HK-2 (cell line): ENCODE results near the gene POC1A.

ENCODE experiments used
- DNase-seq: peaks from one replicate; pipeline ENCODE4 v3.0.0-alpha.2; 2018; ENCODE audit not compliant: unreplicated experiment

POC1A gene

DNA sequence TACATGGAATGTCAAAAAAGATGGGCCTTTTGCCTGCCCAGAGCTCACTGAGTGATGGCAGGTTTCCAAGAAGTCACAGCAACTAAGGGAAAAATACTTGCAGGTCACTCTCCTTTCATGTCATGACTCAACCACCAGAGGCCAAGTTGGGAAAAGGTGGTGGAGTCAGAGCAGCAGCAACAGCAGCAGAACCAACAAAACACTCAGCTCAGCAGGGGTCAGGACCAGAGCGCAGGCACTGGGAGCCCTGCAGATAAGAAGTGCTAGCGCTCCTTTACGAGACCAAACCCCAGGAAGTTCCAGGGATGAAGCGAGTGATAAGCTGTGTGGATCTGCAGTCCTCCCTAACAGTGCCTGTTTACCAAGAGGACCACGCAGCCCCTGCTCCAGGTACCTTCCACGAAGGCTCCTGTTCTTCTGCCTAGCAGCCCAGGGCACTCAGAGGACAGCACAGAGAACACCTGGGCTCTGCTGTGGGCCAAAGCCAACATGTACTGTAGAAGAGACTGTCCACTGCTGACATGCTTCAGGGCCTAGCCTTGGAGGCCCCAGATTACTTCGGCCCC, 26.0 kb downstream of the POC1A start:
- DNase-seq, result peak; percentile 41

DNA sequence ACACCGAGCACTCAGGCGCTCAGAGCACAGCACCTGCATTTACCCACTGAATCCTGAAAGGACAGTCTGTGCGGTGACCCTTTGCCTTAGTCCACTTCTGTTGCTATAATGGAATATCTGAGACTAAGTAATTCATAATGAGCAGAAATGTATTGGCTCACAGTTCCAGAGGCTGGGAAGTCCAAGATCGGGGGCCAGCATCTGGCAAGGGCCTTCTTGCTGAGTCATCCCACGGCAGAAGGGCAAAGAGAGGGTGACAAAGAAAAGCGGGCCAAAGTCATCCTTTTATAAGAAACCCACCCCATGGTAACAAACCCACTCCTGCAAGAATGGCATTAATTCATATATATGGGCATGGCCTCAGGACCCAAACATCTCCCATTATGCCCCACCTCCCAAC, 27.7 kb downstream of the POC1A start:
- DNase-seq, result no peak

DNA sequence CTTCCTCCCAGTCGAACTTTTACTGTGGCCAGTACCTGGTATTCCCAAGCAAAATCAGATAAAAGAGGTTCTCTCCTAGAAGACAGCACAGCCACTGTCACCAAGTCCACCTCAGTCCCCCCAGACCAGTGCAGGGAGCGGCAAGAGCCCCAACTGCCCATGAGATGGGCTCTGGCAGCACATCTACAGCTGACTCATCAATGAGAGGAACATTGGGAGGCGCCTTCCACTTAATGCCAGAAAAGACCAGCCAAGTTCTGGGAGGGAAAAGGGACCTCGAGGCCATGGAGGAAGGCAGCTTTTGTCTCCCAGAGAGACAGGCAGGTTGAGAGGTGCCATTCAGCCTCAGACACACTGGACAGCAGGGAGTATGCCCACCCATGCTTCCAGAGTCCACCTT, 28.2 kb downstream of the POC1A start:
- no peak for DNase-seq

DNA sequence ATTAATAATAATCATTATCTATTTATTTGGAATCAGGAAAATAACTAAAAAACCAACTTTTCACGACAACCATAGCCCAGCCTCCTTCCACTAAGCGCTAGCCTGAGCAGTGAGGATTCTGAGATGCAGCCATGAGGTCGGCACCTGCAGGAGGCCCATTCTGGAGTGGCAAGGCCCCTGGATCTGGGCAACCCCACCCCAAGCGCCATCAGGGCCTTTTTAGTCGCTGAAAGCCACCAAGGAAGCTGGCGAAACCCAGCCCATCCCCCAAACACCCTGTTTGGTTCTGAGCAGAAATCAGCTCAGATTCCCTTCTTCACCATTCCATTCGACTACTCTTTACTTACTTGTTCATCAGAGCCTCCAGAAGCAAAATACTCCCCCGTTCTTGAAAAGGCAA, 29.5 kb downstream of the POC1A start:
- no peak for DNase-seq

DNA sequence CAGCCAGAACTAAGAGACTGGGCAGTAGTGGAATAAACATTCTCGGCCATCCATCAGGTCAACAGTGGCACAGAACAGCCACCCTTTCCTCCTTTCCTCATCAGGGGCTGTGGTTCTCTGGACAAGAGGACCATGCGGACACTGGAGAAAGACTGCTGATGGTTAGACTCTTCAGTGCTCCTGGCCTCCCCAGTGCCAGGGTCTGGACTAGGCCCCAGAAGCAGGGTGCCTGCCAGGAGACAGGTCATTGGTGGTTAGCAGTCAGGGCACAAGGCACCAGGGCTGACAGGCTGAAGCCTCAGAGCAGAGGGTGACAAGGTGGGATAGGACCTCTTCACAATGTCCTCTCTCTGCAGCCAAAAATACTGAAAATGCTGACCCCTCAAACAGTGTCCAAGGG, 30.1 kb downstream of the POC1A start:
- DNase-seq, result no peak

DNA sequence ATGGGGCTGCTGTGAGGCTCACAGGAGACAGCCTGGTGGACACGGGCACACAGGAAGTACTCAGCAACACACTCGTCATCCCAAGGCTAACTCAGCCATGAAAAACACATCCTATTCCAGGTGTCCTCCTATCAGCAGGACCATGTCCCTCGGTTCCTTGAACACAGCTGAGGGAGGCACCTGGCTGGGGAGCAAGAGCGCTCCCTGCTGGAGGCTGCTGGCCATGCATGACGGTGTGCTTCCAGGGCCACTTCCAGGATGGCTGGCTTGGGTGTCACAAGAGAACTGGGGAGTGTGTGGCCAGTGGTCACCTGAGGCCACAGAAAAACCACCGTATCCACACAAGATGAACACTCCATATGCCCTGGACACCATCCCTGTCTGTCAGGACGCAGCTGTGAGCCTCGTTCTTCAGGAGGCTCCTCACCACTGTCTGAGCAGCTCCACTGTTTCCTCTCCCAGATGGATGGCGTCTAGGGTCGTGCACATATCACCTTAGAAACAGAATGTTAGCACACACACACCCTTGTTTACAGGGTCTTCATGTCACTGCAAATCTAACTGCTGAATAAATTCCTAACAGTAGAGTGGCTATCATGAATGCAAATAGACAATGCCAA, 31.0 kb downstream of the POC1A start:
- DNase-seq, result peak; percentile 73

DNA sequence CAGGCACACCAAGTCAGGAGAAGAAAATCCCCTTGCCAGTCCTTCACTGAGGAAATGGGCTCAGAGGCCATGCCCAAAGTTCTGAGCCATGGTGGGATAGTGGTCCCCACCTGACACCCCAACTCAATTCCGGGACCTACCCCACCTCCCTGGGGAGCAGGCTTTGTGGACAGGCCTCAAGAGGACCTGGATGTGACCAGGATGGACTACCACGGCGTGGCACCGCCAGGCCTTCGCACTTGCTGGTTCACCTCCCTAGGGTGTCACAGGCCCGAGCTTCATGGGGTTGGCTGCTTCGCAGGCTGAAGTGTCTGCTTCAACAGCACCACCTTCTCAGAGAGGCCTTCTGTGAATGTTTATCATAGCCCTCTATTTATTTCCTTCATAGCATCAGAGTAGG, 31.7 kb downstream of the POC1A start:
- no peak for DNase-seq

DNA sequence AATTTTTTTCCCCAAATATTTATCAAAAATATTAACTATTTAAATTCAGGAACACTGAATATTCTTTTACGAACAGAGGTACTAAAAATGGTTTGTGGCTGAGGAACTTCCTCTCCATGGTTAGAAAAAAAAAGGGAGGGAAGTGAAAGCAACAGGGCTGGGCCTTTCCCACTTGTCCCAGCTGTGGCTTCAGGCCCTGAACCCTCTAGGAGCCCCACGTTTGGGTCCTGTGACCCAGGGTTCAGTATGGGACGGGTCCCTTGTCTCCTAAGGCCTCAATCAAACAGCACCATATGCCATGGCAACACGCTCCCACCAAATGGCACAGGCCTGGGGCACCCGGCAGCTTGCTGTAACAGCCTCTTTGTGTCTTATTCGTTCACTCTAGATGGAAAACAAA, 32.4 kb downstream of the POC1A start:
- DNase-seq, result no peak

DNA sequence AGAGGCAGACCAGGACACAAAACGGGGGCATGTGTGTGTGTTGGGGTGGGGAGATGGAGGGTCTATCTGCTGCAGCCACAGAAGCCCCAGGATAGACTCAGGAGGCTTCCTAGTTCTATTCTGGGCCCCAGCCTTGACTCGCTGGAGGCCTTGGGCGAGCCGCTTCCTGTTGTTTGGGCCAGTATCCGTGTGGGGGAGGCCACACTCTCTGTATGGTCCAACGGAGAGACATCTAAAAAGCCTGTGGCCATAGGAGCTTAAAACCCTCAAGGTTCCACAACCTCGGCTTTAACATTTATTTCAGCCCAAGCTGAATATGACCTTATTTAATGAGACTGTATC, 32.8 kb downstream of the POC1A start:
- no peak for DNase-seq

DNA sequence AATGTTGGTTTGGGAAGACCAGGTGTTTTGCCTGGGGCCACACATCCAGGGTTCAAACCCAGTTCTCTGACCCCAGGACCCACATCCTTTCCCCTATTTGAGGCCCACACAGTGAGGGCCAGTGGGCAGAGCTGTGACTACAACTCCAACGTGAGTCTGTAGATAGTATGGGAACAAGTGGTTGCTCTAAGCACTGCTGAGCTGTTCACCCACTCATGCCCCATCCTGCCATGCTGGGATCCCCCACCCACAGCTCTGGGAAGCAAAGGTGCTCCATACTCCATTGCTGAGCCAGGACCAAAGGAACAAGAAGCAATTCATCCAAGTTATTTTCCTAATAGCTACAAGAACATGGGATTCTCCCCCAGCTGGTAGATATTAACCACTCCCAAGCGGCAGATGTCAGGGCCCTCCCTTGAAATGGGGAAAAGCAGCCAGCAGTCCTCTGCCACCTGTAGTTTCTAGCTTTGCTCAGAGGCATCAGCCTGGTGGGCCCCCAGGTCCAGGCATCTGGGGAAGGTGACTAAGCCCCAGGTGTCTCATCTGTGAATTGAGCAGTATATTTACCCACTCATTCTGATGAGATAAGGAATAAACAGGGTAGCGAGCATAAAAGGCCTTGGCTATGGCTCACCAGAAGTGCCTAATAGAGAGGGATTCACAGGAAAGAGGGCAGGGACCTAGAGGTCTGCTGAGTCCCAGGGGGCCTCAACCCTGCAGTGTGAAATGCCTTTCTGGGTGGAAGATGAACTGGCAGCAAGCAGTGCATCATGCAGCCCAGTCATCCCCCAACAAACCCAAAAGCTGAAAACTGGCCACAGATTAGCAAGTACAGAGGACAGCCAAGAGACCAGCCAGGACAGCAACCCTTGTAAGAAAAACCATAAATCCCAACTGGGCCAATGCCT, 33.4 kb downstream of the POC1A start:
- no peak for DNase-seq

DNA sequence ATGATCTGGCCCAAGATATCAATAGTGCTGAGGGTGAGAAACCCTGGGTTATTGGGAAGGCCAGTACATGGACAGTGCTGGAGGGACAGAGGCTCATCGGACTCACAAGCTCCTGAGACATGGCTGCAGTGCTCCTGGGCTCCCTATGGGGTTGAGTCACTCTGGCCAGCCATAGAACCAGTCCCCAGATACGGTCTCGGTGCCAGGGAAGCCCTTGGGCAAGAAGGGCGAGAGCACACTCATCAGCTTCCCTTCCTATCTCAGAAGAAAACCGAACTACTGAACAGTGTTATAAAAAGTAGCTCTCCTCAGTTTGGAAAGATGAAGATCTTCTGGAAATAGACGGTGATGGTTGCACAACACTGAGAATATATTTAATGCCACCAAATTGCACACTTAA, 34.4 kb downstream of the POC1A start:
- DNase-seq, result no peak

DNA sequence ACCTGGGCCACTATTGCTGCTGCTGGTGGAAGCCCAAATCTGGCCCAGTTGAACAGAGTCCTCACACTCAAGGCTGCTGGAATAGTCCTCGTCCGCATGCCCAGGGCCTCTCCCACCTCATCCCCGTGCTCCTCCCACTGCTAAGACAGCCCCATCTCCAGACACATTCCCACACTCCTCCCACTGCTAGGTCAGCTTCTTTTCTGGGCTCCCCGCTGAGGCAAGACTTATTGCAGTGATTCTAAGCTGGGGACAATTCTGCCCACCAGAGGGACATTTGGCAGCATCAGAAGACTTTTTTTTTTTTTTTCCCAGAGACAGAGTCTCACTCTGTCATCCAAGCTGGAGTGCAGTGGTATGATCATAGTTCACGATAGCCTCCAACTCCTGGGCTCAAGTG, 35.1 kb downstream of the POC1A start:
- no peak for DNase-seq

DNA sequence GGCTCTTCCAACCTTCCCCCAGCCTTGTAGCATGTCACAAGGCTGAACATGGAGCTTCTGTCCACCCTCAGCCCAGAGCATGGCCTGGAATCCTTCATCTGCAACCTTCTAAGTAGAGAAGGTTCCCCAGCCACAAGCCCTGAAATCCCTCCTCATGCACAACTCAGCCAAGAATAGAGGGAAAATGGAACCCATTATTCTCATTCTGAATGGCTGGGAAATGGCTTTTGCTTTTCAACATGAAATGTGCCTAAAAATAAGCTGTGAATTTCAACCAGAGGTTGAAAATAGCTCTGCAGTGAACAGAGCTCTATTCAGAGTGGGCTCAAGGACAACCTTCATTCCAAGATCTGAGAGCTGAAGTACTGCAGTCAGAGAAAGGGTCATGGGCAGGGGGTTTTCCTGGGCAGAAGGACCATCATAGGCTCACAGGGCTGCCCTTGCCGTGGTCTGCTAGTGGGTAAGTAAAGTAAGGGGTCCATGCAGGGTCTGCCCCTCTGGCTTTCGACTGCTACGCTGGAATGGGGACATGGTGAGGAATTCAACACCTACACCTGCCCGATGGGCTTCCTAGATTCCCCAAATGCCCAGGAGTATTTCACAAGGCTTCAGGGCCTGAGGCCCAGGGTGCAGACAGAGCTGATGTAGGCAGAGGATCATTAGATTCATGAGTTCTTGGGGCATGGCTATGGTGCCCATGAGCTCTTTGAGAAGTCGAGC, 35.9 kb downstream of the POC1A start:
- no peak for DNase-seq

DNA sequence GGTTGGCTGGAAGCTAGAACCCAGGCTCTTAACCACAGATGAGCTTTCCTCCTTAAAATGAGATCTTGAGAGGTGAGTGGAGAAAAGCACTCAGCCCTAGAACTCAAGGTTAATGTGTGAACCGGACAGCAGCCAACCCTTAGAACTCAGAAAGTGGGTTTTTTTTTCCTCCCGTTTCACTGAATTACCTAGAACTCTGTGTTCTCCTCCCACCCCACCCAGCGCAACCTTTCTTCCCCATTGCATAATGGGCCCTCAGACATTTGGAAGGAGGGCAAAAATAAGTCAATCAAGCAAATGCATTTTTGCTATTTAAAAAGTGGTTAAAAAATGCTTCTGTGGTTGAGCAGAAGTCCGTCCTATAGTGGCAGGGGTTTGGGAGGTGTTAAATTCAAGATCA, 36.7 kb downstream of the POC1A start:
- no peak for DNase-seq

DNA sequence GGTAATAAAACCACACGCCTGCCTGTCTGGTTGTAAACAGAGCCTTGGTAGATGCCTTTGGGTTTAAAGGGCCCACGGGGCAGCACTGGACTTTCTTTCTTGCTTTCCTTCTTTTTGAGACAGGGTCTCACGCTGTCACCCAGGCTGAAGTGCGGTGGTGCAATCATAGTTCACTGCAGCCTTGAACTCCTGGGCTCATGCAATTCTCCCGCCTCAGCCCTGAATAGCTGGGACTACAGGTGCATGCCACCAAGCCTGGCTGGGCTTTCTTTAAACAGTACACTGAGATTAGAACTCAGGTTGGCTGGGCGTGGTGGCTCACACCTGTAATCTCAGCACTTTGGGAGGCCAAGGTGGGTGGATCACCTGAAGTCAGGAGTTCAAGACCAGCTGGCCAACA, 42.2 kb downstream of the POC1A start:
- no peak for DNase-seq

DNA sequence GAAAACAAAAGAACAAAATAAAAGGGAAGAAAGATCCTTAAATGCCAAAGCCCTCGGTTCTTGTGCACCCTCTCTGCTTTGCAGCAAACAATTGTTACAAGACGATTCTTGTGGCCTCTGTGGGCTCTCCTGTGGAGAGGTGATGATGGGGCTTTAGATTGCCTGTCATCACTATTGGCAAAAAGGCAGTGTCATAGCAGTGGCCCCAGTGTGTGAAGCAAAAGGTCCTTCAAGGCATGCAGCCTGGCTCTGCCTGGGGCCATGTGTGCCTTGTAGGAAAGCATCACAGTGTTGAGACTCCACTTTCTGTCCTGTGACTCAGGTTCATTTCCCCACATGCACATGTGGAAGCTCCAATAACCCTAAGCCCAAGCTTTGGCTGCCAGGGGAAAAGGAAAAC, 43.7 kb downstream of the POC1A start:
- DNase-seq, result no peak

DNA sequence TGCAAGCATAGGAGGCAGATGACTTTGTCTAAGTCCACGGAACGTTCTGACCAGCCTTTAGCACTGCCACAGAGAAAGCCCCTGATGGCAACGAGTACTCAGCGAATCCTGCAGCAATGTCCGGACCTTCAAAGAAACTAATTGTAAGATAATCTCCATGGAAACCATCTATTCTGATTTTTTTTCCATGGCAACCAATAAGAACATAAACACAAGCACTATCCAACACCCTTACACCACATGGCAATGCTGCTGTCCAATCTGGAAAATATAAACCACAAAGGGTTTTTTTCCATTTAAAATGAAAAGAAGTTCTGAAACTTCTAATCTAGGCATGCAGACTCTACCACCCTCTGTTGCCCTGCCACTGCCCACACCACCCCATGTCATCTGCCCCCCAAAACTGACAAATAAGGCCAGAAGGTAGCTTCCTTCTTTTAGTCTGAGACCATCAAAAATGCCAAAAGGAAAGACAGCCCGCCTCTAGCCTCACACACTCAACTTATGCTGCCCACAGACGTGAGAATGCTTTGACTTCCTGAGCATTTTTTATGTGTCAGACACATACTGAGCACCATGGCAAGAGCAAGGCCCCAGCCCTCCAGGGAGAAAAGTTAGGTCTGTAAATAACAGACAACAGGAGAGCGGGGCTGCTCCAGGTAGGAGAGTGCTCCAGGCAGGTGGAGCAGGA, 44.5 kb downstream of the POC1A start:
- DNase-seq, result no peak

DNA sequence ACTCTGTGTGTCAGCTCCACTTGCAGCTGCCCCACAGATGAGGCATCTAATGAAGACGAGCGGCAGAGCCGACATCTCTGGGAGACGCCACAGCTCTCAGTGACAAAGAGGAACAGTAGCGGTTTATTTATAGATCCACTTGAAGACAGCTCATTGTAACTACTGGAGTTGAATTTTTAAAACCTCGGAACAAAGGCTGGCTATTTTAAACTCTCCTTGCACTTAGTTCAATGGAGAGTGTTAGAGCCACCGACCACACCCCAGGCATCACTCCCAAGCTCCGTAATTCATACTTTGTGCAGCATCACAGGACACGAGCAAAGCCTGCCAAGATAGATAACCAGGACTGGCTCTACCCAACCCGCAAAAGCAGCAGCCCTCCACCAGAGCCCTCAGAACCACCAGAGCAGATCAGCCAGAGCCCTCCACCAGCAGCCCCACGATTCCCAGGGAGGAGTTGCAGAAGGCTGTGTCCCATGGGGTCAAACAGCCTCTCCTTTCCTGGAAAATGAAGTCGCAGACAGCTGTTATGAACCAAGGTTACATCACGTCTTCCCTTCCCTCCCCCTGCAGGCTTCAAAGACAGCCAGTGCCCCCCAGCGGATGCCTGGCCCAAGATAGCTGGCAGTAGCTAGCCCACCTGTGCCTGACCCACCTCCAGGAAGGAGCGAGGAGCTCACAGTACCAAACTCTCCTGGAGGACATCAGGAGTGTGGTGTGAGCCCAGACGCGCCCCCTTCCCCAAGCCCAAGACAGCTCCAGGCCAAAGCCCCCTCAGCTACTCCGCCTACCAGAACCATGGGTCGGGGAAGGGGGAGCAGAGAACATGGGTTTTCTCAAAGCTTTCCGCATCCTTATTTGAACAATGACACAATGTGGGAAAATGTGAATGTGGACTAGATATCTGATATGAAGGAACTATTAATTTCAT, 45.7 kb downstream of the POC1A start:
- no peak for DNase-seq

DNA sequence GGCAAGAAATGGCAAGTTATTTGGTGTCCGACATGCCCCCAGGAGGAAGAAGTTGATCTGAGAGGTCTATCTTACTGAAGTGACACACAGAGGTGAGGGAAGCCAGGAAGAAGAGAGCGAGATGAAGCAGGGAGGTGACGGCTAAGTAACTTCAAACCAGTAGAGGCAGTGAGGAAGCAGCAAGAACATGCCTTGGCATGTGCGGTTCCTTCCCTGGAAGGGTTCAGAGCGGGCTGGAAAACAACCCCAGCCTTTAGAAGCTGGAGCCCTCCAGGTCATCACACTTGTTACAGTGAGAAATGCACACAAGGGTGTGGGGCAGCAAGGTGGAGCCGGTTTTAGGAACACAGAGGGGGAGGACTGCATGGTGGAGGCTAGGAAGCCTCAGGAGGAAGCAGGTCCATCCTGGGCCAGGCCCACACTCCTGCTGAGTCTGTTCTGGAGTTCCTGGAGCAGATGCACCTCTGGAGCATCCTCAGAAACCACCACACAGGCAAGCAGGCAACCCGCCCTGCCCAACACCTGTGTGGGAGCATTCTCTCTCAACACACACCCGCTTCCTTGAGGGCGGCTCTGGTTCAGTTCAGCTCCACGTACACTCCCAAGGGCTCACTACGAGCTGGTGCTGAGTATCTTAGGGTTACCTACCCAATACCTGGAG, 47.1 kb downstream of the POC1A start:
- no peak for DNase-seq
